Frontal cortex (tissue), 4 donors: ENCODE data around the gene ZNF214. TPM values are rescaled to one million over a fixed set of nuclear protein-coding genes. Genes with fewer than 3 reads are reported as not detected.
"Not testable (repeated sequence)": the region's sequence is repeated elsewhere in the genome, so short reads cannot be mapped to it uniquely, and the experiment has no call there.

Experiments
- DNase-seq, 2 donors: peaks; one replicate each; pipeline ENCODE4 v3.0.0; 2012; ENCODE audit warnings: low spot score in 2 of 2
- FAIRE-seq: peaks from 2 replicates; lab custom pipeline; 2012; peaks lifted over from hg19 to GRCh38; lab: Jason Lieb, UNC
- total RNA-seq: library from RNA; depleted of rRNA; stranded (reverse); fragments of >200 nt; gene quantifications from one replicate; pipeline ENCODE4 v1.2.3, GENCODE V29; 2014
- donor health status: control.
- donor health status: control.
- donor health status: control.

ZNF214 gene
- total RNA-seq, 1 donor from 2014 or later, result 15.9 TPM

DNA sequence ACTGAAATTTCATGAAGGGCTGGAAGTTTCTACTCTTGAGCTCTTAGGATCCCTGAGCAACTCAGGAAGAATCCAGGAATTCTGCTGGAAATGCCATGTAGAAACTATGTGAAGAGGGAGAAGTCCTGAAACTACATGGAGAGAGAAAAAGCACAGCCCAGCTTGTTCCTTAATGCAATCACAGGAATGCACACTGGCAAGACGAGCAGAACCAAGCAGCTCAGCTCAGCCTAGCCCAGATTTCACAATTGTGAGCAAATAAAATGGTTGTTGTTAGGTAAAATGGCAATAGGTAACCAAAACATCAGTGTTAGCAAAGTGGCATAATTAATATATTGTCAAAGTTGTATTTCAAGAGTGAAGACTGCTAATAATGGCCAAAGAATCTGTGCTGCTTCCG, 28.1 kb downstream of the ZNF214 start:
- no peak for FAIRE-seq
- no peak for DNase-seq

GRCh38 chr11:6991227-6991626, 28.9 kb downstream of the ZNF214 start:
- no peak for DNase-seq
- FAIRE-seq, result no peak

DNA sequence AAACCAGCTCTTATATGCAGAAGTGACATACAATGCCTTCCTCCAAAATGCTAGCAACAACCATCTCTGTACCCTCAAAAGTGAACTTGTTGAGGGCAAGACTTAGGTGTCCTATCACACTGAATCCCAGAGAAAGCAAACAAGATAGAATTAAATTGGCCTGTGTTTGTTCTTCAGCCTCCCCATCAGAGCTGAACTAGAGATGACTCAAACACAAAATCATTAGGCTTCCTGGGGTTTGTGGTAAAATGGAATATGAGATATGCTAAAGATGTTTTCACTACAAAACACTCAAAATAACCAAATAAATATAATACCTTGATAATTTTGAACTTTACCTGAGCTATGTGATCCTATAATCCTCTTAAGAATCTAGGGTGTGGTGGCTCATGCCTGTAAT, 31.6 kb downstream of the ZNF214 start:
- FAIRE-seq (no peak), DNase-seq (no peak)

DNA sequence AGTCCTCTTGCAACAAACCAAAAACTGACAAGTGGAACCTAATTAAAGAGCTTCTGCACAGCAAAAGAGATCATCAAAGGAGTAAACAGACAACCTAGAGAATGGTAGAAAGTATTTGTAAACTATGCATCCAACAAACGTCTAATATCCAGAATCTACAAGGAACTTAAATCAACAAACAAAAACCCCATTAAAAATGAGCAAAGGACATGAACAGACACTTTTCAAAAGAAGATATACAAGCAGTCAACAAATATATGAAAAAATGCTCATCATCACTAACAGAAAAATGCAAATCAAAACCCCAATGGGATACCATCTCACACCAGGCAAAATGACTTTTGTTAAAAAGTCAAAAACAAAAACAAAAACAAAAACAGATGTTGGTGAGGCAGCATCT, 33.7 kb downstream of the ZNF214 start:
- FAIRE-seq (no peak), DNase-seq (no peak)

DNA sequence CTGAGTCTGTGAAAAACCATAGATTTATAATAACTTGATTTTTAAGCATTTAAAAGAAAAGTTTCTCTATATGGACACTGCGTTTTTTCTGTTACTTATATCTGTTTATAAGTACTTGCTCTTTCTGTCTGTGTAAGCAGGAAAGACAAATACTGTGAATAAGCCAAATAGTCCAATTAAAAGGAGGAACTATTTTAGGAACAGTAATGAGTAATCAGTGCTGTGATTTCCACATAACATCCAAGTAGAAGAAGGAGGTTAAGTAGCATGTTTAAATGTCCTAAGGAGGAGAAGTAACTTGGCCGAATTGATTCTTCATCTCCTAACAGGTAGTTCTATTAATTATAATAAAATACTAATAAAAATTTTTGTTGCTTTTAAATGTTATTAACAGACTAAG, 40.8 kb downstream of the ZNF214 start:
- DNase-seq (no peak), FAIRE-seq (no peak)

GRCh38 chr11:6969854-6970253, 50.3 kb downstream of the ZNF214 start:
- not testable (repeated sequence) for FAIRE-seq, DNase-seq

- no peak for DNase-seq
Measured at GRCh38 chr11:6968816-6969215, 51.3 kb downstream of the ZNF214 start.

DNA sequence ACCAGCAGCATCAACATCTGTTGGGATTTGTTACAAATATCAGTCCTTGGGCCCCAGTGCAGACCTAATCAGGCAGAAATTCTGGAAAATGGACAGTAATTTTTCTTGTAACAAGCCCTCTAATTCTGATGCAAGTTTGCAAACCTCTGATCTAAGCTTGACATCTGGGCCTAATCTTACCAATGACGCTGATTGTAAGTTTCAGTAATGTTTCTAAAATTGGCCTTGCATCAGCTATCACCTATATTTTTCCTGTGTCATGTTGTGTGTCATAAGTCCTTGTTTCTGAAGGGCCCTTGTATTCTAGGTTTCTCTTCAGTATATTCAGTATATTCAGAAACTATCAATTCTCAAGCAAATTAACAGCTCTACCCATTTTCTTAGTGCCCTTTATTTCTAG, 57.5 kb downstream of the ZNF214 start:
- no peak for DNase-seq
- FAIRE-seq, result no peak

More at GRCh38 chr11:6968816-6969215, 51.3 kb downstream of the ZNF214 start:
- FAIRE-seq, result no peak

- no peak for FAIRE-seq
Measured at GRCh38 chr11:6962141-6962540, 58.0 kb downstream of the ZNF214 start.

GRCh38 chr11:6954248-6954647, 65.9 kb downstream of the ZNF214 start:
- FAIRE-seq, DNase-seq: not testable (repeated sequence)

More at GRCh38 chr11:6962141-6962540, 58.0 kb downstream of the ZNF214 start:
- DNase-seq, result no peak

Other genes with a start within 250 kb of the ZNF214 start
- gene OR2AG2, start 248.4 kb downstream of the ZNF214 start, total RNA-seq, result 0.41 TPM
- not detected for gene OR2AG1, start 237.3 kb downstream of the ZNF214 start, total RNA-seq
- gene OR6A2, start 220.7 kb downstream of the ZNF214 start, total RNA-seq, result 0.41 TPM
- gene OR10A5, start 174.7 kb downstream of the ZNF214 start, total RNA-seq, result not detected
- not detected for gene OR10A2, start 157.3 kb downstream of the ZNF214 start, total RNA-seq
- gene OR10A4, start 143.7 kb downstream of the ZNF214 start, total RNA-seq, result not detected
- gene OR2D2, start 127.8 kb downstream of the ZNF214 start, total RNA-seq, result 0.41 TPM
- not detected for gene OR2D3, start 99.3 kb downstream of the ZNF214 start, total RNA-seq
- 5.3 TPM for gene ZNF215, start 93.9 kb downstream of the ZNF214 start, total RNA-seq
- 0.41 TPM for gene NLRP14, start 133 bp upstream of the ZNF214 start, total RNA-seq
- gene RBMXL2, start 68.7 kb upstream of the ZNF214 start, total RNA-seq, result not detected
- 7.3 TPM for gene SYT9, start 231.6 kb upstream of the ZNF214 start, total RNA-seq